GM18870 (cell line): ENCODE results near the gene DARS2.
"Not testable (repeated sequence)": the region's sequence is repeated elsewhere in the genome, so short reads cannot be mapped to it uniquely, and the experiment has no call there.

Experiments used
- ATAC-seq: cut with Tn5 transposase; IDR thresholded peaks from one replicate; pipeline ENCODE4 v1.9.1; 2021; ENCODE audit warnings: moderate library complexity; ENCODE audit not compliant: unreplicated experiment

The DARS2 gene

DNA sequence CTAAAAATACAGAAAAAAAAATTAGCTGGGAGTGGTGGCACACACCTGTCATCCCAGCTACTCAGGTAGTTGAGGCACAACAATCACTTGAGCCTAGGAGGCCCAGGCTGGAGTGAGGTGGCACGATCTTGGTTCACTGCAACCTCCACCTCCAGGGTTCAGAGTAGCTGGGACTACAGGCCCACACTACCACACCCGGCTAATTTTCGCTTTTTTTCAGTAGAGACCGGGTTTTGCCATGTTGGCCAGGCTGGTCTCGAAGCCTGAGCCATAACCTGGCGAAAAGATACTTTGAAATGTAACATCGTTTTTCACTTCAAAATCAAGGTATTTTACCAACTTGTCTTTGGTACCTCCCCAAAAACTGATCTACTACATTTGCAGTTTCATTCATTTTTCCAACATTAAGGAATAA lies 37.3 kb downstream of the DARS2 start:
- no peak for ATAC-seq

DNA sequence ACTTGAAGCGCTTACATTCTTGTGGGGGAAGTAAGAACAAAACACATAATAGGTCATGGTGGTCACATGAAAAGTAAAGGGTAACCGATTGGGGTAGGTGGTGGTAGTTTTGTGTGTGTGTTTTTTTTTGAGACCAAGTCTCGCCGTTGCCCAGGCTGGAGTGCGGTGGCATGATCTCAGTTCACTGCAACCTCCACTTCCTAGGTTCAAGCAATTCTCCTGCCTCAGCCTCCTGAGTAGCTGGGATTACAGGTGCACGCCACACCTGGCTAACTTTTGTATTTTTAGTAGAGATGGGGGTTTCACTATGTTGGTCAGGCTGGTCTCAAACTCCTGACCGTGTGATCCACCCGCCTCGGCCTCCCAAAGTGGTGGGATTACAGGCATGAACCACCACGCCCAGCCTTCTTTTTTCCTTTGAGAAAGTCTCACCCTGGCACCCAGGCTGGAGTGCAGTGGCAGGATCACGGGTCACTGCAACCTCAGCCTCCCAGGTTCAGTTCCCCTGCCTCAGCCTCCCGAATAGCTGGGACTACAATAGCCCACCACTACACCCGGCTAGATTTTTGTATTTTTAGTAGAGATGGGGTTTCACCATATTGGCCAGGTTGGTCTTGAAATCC lies 37.8 kb downstream of the DARS2 start:
- ATAC-seq, result not testable (repeated sequence)

DNA sequence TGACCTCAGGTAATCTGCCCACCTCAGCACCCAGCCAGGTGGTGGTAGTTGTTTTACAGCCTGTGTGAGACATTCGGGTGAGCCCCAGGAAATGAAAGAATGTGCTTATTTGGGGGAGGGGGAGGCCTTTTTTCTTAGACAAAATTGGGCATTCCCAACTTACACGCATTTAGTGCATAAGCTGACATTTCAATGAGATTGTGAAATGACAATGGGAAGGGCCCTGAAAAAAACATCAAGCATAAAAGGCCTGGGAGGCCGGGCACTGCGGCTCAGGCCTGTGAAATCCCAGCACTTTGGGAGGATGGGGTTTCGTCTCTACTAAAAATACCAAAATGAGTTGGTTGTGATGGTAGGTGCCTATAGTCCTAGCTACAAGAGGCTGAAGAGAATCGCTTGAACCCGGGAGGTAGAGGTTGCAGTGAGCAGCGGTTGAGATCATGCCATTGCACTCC lies 38.3 kb downstream of the DARS2 start:
- ATAC-seq, result no peak

DNA sequence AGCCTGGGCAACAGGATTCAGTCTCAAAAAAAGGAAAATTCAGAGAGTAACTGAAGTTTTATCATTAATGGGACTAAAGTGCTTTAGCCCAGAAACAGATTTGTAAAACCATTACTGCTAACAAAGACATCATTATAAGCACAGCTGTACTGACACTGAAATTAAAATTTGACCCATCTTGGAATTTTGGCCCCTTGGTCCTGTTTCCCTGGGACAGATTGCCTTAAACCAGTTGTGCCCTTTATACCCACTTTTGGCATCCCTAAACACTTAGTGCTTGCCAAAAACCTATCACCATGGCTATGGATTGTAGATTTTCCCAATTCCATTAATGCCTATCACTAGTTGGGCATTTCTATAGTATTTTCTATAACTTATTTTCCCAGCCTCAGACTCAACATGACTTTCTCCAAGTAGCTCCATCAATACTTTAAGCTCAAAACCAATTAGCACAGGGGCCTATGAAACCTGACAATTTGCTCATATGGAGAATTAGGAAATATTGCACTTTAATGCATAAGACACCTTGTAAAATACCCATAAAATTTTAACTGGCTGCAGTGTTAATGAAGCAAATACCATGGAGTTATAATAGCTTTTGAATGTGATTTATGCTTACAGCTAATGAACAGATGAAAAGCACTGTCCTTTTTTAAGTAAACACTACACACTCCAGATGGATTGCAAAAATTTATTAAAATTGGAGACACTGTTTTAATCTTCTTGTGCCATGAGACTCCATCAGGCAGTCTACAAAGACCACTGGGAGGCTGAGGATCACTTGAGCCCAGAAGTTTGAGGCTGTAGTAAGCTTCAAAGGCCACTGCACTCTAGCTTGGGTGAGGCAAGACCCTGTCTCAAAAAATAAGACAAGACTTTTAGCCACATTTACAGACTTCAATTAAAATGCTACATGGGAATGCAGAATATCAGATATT lies 39.0 kb downstream of the DARS2 start:
- no peak for ATAC-seq

DNA sequence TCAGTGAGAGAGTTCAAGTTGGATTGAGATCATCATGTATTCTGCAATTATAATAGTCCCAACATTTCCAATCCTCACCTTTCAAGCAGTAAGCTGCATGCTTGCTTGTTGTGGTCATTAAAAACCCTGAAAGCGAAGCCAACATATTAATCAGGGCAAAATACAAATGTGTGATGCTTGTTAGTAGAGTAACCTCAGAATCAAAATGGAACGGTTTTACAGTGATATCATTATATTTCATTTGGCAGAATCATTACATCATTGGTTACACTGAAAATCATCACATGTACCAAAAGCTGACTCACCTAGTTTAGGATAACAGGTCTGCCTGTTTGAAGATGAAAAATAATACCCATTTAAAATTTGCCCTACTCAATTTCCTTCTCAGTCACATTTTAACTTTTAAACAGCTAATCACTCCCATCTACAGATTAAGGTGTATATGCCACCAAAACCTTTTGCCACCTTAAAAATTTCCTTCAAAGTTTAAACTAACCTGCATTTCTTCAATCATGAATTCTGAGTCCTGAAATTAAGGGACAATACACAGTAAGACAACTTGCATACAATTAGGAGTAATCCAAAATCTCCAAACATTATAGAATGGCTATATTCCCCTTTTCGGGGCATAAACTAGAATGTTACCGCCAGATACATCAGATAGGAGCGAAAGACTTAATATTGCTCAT lies 39.9 kb downstream of the DARS2 start:
- ATAC-seq, result no peak

DNA sequence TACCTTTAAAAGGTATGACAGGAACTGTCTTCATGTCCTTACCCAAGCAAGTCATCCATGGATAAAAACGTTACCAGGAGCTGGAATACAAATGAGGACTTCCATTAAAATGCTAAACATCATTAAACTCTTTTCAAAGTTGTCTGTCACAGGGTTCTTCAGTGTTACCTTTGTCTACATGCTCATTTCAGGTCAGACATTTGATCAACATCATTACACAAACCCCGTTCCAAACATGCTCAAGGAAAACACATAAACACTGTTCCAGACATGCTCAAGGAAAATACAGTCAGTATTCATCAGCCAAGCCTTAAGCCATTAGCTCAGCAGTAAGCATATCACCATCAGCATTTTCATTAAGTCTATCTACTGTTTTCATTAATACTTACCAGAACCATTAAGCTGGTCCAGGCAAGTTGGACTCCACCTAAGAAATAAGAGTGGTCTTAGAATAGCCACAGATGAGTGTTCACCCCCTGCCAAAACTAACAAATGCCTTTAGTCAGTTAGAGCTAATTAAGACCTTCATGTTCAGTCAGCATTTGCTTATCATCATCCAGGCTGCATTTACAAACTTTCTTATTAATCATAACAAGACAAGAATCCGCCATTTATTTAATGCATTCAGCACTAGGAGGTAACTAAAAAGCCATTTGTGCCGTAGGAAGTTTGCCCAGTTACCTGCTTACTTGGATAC lies 41.1 kb downstream of the DARS2 start:
- no peak for ATAC-seq

DNA sequence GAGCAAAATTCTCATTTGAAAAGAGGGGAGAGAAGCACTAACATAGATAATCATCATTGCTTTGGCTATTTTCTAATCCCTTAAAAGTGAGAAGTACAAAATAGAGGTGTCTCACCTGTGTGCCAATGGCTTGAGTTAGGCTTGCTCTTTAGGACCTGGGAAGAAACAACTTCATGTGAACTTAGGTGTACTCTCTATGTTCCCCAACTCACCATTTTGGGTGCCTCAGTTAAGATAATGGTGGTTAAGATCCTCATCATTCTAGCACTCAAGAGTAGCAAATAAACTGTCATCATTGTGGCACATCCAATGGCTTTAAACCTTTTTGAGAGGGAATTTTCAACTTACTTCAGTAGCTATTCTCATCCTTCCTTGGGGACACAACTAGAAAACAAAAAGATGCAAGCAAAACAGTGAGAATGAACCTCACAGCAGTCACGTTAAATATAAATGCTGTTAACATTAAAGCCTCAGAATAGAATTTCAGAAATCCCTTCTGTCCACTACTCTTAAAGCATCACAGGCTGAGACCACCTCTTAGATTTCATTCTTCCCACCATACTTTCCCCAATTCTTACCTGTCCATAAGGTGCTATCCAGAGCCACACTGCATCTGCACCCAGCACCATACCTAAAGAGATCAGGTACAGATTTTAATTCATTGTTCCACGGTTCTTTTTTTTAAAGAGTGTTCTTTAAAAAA lies 42.1 kb downstream of the DARS2 start:
- ATAC-seq, result no peak

DNA sequence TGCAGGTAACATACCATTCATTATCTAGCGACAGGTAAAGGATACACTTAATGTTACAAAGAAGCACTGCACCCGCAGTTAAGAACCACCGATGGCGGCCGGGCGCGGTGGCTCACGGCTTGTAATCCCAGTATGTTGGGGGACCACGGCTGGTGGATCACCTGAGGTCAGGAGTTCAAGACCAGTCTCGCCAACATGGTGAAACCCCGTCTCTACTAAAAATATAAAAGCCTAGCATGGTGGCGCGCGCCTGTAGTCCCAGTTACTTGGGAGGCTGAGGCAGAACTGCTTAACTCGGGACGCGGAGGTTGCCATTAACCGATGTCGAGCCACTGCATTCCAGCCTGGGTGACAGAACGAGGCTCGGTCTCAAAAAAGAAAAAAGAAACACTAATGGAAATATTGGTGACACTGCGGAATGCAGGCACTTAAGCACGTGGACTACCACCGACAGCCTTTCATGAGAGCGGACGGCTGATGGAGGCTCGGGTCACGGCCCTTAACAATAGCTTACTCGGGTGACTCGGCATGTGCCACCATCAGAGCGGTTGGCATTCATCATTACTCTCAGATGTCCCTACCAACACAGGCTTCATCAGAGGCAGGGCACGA lies 42.8 kb downstream of the DARS2 start:
- no peak for ATAC-seq

DNA sequence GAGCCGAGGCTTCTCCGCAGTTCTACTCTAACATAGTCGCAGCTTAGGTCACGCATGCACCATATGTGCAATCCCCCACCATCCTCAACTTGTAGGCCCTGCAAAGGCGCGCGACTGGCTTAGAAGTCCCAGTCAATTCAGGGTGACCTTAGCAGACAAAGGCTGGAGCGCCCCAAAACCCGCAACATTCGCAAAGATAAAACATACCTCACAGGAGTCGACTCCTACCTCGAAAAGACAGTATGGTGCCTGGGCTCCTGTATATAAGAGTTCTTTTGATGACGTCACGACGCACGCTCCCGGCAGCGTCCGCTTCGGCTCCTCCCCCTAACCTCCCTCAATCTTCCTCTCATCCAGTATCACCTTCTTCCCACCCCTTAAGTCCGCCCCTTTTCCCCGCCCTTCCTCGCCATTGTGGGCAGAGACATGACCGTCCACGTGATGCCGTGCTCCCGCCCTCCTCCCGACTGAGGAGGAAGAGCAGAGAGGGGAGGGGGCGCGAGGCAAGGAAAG lies 43.3 kb downstream of the DARS2 start, which contains the start of gene GAS5:
TSS of gene GAS5 (minus strand) at position 237 of the 513 bp plus-strand sequence.
- ATAC-seq, result peak; percentile 80

DNA sequence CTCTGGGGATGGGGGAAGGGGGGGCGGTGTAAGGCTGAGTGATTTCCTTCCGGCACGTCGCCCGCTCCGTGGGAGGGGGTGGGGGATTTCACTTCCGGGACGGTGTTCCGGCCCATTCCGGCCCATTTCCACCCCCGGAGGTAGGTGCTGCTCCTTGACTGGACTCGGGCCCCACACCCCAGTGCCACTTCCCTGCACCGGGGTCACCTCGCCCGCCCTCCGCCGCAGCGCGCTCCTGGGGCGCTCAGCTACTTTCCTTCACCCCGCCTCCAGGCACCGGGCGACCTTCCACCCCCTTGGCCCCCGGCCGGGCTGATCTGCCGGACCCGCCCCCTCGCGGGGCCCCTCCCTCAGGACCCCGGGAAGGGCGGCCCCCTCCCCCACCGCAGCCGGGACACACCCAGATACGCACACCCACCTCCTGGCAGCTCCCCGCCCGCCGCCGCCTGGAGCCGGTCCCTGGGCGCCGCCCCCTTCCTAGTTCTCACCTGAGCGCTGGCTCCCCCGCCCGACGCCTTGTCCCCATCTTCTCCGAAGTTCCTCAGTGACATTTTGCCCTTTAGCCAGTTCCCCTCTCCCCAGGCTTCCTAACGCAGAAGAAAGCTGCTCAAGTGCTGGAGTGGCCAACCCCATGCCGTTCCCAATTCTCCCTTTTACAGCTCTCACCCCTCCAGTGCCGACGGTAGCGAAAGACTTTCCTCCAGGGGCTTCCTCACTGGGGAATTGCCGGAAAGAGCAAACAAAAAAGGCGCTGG lies 44.0 kb downstream of the DARS2 start, which contains the start of gene ZBTB37:
TSS of gene ZBTB37 (plus strand) at position 115 of the 755 bp plus-strand sequence. CDS start 1,846 bp downstream, outside the sequence.
- peak; percentile 33 for ATAC-seq

DNA sequence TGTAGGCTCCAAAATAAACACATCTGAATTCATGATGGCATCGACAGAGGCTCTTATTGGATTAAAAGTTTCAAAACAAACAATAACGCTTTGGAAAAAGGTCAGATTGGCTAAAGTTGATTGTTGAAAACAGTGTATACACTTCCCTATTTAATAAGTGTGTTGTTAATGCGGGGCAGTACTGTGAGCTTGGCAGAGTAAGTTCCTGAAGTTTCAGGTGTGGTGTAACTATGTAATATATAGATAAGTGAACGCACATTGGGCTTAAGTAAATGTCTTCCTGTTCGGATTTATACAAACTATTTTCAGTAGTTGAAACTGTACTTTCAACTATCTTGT lies 44.5 kb downstream of the DARS2 start:
- no peak for ATAC-seq

DNA sequence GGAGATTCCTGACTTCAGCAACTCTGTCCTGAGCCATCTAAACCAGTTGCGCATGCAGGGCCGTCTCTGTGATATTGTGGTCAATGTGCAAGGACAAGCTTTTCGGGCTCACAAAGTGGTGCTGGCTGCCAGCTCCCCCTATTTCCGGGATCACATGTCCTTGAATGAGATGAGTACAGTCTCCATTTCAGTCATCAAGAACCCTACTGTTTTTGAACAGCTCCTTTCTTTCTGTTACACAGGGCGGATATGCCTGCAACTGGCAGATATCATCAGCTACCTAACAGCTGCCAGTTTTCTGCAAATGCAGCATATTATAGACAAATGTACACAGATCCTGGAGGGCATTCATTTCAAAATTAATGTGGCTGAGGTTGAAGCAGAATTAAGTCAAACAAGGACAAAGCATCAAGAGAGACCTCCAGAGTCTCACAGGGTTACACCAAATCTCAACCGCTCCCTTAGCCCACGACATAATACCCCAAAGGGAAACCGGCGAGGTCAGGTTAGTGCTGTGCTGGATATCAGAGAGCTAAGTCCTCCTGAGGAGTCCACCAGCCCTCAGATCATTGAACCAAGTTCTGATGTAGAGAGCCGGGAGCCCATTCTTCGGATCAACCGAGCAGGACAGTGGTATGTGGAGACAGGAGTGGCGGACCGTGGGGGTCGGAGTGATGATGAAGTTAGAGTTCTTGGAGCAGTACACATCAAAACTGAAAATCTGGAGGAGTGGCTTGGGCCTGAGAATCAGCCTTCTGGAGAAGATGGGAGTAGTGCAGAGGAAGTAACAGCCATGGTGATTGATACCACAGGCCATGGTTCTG lies 46.0 kb downstream of the DARS2 start:
- no peak for ATAC-seq

DNA sequence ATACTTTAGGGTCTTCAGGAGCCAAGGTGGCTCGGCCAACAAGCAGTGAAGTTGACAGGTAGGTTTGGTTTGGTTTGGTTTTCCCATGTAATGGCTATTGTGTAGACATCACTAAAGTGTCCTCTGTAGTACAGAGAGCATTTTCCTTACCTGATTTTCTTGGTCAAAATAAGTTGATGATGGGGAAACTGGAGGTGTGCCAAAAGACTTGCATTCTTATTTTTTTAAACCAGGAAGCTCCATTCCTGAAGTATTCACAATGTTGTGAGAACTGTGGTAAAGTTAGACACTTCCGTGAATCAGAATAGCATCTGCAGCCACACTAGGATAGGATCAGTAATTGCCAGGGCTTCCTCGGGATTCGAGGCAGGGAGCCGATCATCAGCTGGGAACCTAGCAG lies 46.6 kb downstream of the DARS2 start:
- no peak for ATAC-seq

DNA sequence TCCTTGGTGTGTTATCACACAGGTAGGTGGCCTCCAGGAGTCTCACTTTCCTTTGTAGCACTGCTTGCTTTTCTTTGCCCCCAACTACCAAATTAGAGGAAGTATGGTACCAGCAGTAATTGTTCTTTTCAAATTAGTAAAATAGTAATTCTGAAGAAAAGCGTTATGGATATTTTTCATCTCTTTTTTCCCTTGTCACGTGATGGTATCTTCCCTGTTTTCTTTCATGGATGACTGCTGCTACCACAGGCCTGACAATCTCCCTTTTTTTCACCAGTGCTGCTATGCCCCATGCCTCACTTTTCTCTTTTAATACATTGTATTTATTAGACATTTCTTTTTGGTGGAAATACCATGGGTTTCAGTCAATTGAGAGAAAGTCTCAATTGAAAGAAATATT lies 47.0 kb downstream of the DARS2 start:
- no peak for ATAC-seq

DNA sequence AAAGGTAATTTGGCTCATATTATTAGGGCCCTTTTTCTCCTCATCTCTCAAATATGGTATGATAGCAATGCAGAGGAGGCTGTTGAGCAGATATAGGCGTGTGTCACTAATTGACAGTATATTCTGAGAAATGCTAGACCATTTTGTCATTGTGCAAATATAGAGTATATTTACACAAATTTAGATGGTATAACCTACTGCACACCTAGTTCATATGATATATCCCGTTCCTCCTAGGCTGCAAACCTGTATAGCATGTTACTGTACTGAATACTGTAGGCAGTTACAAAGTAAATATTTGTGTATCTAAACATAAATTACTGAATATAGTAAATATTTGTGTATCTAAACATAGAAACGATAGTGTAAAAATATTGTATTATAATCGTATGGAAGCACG lies 52.3 kb downstream of the DARS2 start:
- ATAC-seq, result no peak

DNA sequence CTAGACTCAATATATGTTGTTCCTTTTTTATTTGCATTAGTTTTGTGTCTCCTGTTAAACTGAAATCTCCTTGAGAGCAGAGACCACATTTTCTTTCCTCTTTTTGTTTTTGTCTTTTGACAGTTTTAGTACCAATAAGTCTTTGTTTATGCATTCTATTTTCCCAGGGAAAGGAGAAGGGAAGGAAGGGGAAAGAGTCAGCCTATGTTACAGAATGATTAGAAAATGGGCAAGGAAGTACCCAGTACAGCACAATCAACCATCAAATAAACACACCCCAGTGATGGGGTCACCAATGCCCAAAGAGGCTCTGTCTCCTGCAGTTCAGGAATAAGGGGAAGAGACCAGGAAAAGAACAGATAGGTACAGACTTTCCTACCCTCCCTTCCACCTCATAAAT lies 53.8 kb downstream of the DARS2 start:
- ATAC-seq, result no peak

DNA sequence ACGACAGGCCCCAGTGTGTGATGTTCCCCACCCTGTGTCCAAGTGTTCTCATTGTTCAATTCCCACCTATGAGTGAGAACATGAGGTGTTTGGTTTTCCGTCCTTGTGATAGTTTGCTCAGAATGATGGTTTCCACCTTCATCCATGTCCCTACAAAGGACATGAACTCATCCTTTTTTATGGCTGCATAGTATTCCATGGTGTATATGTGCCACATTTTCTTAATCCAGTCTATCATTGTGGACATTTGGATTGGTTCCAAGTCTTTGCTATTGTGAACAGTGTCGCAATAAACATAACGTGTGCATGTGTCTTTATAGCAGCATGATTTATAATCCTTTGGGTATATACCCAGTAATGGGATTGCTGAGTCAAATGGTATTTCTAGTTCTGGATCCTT lies 56.6 kb downstream of the DARS2 start:
- not testable (repeated sequence) for ATAC-seq

DNA sequence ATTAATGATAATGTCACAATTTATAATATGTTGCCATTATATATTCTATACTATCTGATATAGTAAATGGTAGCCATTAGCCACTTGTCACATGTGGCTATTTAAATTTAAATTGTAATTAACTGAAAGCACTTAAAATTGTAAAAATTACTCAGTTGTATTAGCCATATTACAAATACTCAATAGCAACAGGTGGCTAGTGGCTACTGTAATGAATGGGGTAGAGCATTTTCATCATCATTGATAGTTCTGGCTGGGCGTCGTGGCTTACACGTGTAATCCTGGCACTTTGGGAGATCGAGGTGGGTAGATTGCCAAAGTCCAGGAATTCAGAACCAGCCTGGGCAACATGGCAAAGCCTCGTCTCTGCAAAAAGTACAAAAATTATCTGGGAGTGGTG lies 60.2 kb downstream of the DARS2 start:
- ATAC-seq, result no peak
